LNCaP clone FGC (cell line): ENCODE data around the gene NUP214.

Experiments used
- DNase-seq: peaks from one replicate; pipeline ENCODE4 v3.0.0-alpha.2; 2011; ENCODE audit warnings: low read depth
- H3K4me3 ChIP-seq: 2 replicates; pipeline ENCODE4 v1.5.1; 2011; ENCODE audit warnings: mild to moderate bottlenecking, low read depth, low read length, control low read depth
- CTCF ChIP-seq: IDR thresholded peaks from 2 replicates; pipeline ENCODE4 v1.5.1; 2012; ENCODE audit warnings: mild to moderate bottlenecking; ENCODE audit not compliant: control insufficient read depth, insufficient read depth; ENCODE audit errors: extremely low read depth

The NUP214 gene

GRCh38 chr9:131092548-131093440, 32.6 kb upstream of the NUP214 start:
- TF ChIP-seq CTCF, result 0 out of 2 replicates have a peak, but pooled peaks have one; percentile 3
- no peak for DNase-seq
- H3K4me3 ChIP-seq, result no peak overlapping the region

DNA sequence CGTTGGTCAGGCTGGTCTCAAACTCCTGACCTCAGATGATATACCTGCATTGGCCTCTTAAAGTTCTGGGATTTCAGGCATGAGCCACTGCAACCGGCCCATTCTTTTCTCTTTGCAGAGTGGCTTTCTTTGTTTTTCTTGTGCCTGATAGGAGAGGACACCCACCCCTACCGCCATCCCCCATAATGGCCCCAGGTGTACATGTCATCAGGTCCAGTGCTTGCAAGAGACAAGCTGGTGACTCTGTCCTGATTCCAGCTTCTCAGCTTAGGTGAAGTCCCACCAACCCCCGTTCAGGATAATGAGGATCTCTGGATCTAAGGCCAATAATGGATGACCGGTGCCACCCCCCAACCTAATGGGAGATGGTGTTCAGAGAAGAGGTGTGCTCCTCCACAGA, 31.4 kb upstream of the NUP214 start:
- H3K4me3 ChIP-seq, result no peak overlapping the region
- TF ChIP-seq CTCF, result no peak
- DNase-seq, result no peak

DNA sequence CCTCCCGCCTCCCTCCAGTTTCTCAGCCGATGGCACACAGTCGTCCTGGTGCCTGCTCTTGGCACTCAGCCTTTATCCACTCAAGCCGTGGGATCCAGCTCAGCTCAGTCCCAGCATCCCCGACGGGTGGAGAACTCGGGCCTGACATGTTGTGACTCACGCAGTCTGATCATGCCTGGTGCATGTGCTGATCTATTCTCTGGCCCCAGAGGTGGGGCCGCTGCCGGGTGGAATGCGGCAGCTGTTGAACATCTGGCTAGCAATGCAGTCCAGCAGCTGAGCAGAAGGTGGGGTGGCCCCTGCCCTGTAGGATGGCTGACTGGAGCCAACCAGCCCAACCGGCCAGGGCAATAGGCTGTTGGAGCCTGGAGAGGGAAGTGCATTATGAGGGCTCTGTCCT, 30.8 kb upstream of the NUP214 start:
- no peak for DNase-seq
- H3K4me3 ChIP-seq, result no peak overlapping the region
- TF ChIP-seq CTCF, result no peak

DNA sequence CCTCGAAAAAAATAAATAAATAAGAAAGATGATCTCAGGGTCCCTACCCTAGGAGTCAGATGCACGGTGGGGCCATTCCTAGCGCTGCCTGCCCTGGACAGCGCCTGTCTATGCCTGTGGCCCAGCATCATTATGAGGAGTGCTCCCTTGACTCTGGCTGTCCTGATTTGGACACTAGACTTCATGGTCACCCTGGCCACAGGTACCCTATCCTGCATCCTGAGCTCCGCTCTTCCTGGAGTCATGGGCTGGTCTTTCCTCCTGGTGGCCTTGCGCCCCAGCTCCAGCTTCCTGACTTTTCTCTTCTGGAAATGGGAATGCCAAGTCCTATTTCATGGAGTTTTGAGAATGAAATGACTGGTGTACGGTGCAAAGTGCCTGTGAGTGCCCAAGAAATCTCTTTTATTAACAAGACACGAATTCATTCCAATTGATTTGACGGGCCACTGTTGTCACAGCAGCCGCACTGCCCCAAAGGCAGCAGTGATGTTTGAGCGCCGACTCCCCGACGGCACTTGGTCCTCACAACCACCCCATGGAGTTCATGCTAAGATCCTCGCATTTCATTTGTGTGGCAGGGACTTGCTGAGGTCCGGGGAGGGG, 29.6 kb upstream of the NUP214 start:
- peak overlapping the region; percentile 64 for H3K4me3 ChIP-seq
- TF ChIP-seq CTCF, result no peak
- DNase-seq, result no peak

GRCh38 chr9:131096269-131097125, 28.9 kb upstream of the NUP214 start, which contains the start of gene AIF1L:
TSS of gene AIF1L (plus strand) at chr9:131096531. CDS start at chr9:131096630, 99 bp downstream.
- peak within 1 kb of the TSS; percentile 64 for H3K4me3 ChIP-seq
- TF ChIP-seq CTCF, result no peak
- no peak for DNase-seq

GRCh38 chr9:131097126-131097947, 28.0 kb upstream of the NUP214 start:
- TF ChIP-seq CTCF, result no peak
- H3K4me3 ChIP-seq, result peak overlapping the region; percentile 64
- no peak for DNase-seq
